K562 (cell line): ENCODE data around the gene TRNAU1AP. TPM values are rescaled to one million over a fixed set of nuclear protein-coding genes. Genes with fewer than 3 reads are reported as not detected.

ENCODE experiments used
- ATF1 ChIP-seq, 2 experiments: fragments of 450-650 bp in 1 of 2; IDR thresholded peaks; 2 replicates each; pipeline ENCODE4 v1.6.1; 2016; ENCODE audit warnings: missing compliant biosample characterization in 1 of 2, missing genetic modification characterization in 1 of 2
- BACH1 ChIP-seq: fragments of 200-800 bp; sonication (Bioruptor generic); IDR thresholded peaks from 2 replicates; pipeline ENCODE4 v1.6.1; 2016; ENCODE audit warnings: missing genetic modification characterization, missing compliant biosample characterization
- FOXK2 ChIP-seq, 2 experiments: fragments of 450-650 bp; IDR thresholded peaks in 1 of 2; conservative IDR thresholded peaks in 1 of 2; 2 replicates each; pipeline ENCODE4 v1.6.1; 2016; ENCODE audit warnings: low read depth in 2 of 2, mild to moderate bottlenecking in 1 of 2
- IFI16 ChIP-seq: fragments of 250-450 bp; sonication (Bioruptor Pico); IDR thresholded peaks from 2 replicates; pipeline ENCODE4 v2.1.2; 2022; ENCODE audit warnings: mild to moderate bottlenecking, inconsistent platforms
- MEIS2 ChIP-seq: fragments of 450-650 bp; IDR thresholded peaks from 2 replicates; pipeline ENCODE4 v1.6.1; 2014; ENCODE audit warnings: mild to moderate bottlenecking; ENCODE audit not compliant: partially characterized antibody
- NFRKB ChIP-seq: fragments of 450-650 bp; IDR thresholded peaks from 2 replicates; pipeline ENCODE4 v1.6.1; 2016; ENCODE audit warnings: low read depth
- NR2C2 ChIP-seq, 2 experiments: fragments of 200-800 bp in 1 of 2; sonication (Bioruptor generic) in 1 of 2; sonication (generic) in 1 of 2; formaldehyde crosslinking in 1 of 2; IDR thresholded peaks; 2 replicates each; pipeline versions ENCODE4 v1.6.1 to v1.8.0; 2016 to 2022; ENCODE audit warnings: mild to moderate bottlenecking in 1 of 2, missing compliant biosample characterization in 1 of 2, missing genetic modification characterization in 1 of 2, missing genetic modification reagents in 1 of 2
- PHF21A ChIP-seq: fragments of 450-650 bp; IDR thresholded peaks from 2 replicates; pipeline ENCODE4 v1.6.1; 2017; ENCODE audit warnings: low read depth, borderline replicate concordance
- RBM15 ChIP-seq: fragments of 200-400 bp; formaldehyde crosslinking; IDR thresholded peaks from 2 replicates; pipeline ENCODE4 v1.6.1; 2018; ENCODE audit warnings: mild to moderate bottlenecking, low read length, moderate library complexity; ENCODE audit not compliant: insufficient read depth
- RERE ChIP-seq: sonication (generic); formaldehyde crosslinking; IDR thresholded peaks from 2 replicates; pipeline ENCODE4 v1.8.0; 2023; ENCODE audit warnings: missing genetic modification reagents, mild to moderate bottlenecking, borderline replicate concordance
- RFX1 ChIP-seq: fragments of 450-650 bp; IDR thresholded peaks from 2 replicates; pipeline ENCODE4 v1.6.1; 2016; ENCODE audit warnings: mild to moderate bottlenecking, moderate library complexity
- STAT6 ChIP-seq: sonication (generic); formaldehyde crosslinking; IDR thresholded peaks from 2 replicates; pipeline ENCODE4 v1.8.1; 2023; ENCODE audit warnings: mild to moderate bottlenecking, missing genetic modification reagents
- TAF1 ChIP-seq: IDR thresholded peaks from 2 replicates; pipeline ENCODE4 v1.6.1; 2011; ENCODE audit warnings: mild to moderate bottlenecking, low read length, moderate library complexity; ENCODE audit not compliant: insufficient read depth, control insufficient read depth, severe bottlenecking; ENCODE audit errors: extremely low read depth
- TFE3 ChIP-seq: fragments of 450-650 bp; formaldehyde crosslinking; IDR thresholded peaks from 2 replicates; pipeline ENCODE4 v1.4.0; 2020; ENCODE audit warnings: mild to moderate bottlenecking, mixed read lengths
- ZNF23 ChIP-seq: fragments of 250-450 bp; sonication (Bioruptor Pico); IDR thresholded peaks from 2 replicates; pipeline ENCODE4 v1.4.0; 2020; ENCODE audit warnings: mild to moderate bottlenecking
- ZNF263 ChIP-seq: sonication (generic); formaldehyde crosslinking; IDR thresholded peaks from 2 replicates; pipeline ENCODE4 v1.8.0; 2022; ENCODE audit warnings: mild to moderate bottlenecking, missing genetic modification reagents, borderline replicate concordance
- ZNF324 ChIP-seq: fragments of 250-450 bp; sonication (Bioruptor Pico); IDR thresholded peaks from 2 replicates; pipeline ENCODE4 v1.4.0; 2020; ENCODE audit warnings: mild to moderate bottlenecking
- ZNF778 ChIP-seq: fragments of 450-650 bp; formaldehyde crosslinking; IDR thresholded peaks from 2 replicates; pipeline ENCODE4 v1.4.0; 2020; ENCODE audit warnings: mild to moderate bottlenecking, moderate library complexity
- polyA plus RNA-seq, 8 experiments: library from polyadenylated mRNA; depleted of rRNA in 4 of 8; stranded (reverse) in 5 of 8; unstranded in 3 of 8; fragments of >200 nt; fragmentation: Nextera tagmentation in 2 of 8; fragmentation: Illumina TruSeq in 1 of 8; extraction: Ambion mirVana in 2 of 8; extraction: Trizol in 1 of 8; gene quantifications; 2 replicates each; pipeline versions ENCODE4 v1.2.1 to v1.2.3, GENCODE V29; 2011 to 2014; ENCODE audit warnings: inconsistent platforms in 1 of 8, missing spikeins in 1 of 8
- total RNA-seq, 7 experiments: library from RNA; depleted of rRNA in 6 of 7; stranded (reverse); fragments of >200 nt in 6 of 7; fragmentation: Illumina TruSeq in 2 of 7; extraction: Trizol in 2 of 7; gene quantifications; 2 replicates each; pipeline versions ENCODE4 v1.2.1 to v1.2.3, GENCODE V29; 2011 to 2021; ENCODE audit warnings: low replicate concordance in 1 of 7

The TRNAU1AP gene
- total and polyA plus RNA-seq, 9 of the 15 experiments (the other 6 are each of a cell fraction or from before 2014, with no cell fraction given) = 34.9 to 110 (median 46.3) TPM

GRCh38 chr1:28507247-28507645 lies 45.6 kb upstream of the TRNAU1AP start (continued):
- TF ChIP-seq TAF1 (peak; percentile 64), ZNF778 (no peak), NFRKB (no peak), FOXK2 (conservative IDR thresholded peaks at IDR 0.05 in 1 of 2, IDR thresholded peaks at IDR 0.05 in 1 of 2; ENCODE audit: low read depth in 2 of 2) (no peak), RBM15 (no peak), ZNF23 (CRISPR knock-in tag) (no peak), ATF1 (CRISPR knock-in tag; IDR thresholded peaks at IDR 0.05) (no peak), ATF1 (tag; IDR thresholded peaks at IDR 0.05) (0 out of 2 replicates have a peak, but pooled peaks have one; percentile 3), BACH1 (tag) (no peak), ZNF263 (CRISPR knock-in tag) (no peak), ZNF324 (CRISPR knock-in tag) (no peak), RERE (CRISPR knock-in tag) (no peak), IFI16 (CRISPR knock-in tag) (no peak), MEIS2 (no peak), RFX1 (no peak), TFE3 (CRISPR knock-in tag) (no peak), PHF21A (no peak), NR2C2 (CRISPR knock-in tag; IDR thresholded peaks at IDR 0.05) (0 out of 2 replicates have a peak, but pooled peaks have one; percentile 31), NR2C2 (tag; IDR thresholded peaks at IDR 0.05) (no peak), STAT6 (CRISPR knock-in tag) (no peak)
